Ishikawa (cell line): ENCODE results near the gene TAS2R16.

Experiments
- CEBPB ChIP-seq: IDR thresholded peaks from 2 replicates; pipeline ENCODE4 v1.6.1; 2012
- EP300 ChIP-seq: IDR thresholded peaks from 2 replicates; pipeline ENCODE4 v1.6.1; 2012; ENCODE audit warnings: borderline replicate concordance
- FOXM1 ChIP-seq: IDR thresholded peaks from 2 replicates; pipeline ENCODE4 v1.6.1; 2012; ENCODE audit warnings: low read depth, borderline replicate concordance
- RAD21 ChIP-seq: IDR thresholded peaks from 2 replicates; pipeline ENCODE4 v1.6.1; 2012; ENCODE audit warnings: low read depth
- TEAD4 ChIP-seq: IDR thresholded peaks from 2 replicates; pipeline ENCODE4 v1.6.1; 2012
- YY1 ChIP-seq: IDR thresholded peaks from 2 replicates; pipeline ENCODE4 v1.6.1; 2012; ENCODE audit warnings: low read depth
- TF ChIP-seq, protein P1 (sequence below): IDR thresholded peaks from 2 replicates; pipeline ENCODE4 v1.6.1; 2012
- TF ChIP-seq, protein P2 (sequence below): IDR thresholded peaks from 2 replicates; pipeline ENCODE4 v1.6.1; 2012
- TF ChIP-seq, protein P3 (sequence below): IDR thresholded peaks from 2 replicates; pipeline ENCODE4 v1.6.1; 2012; ENCODE audit warnings: low read depth, mild to moderate bottlenecking

DNA sequence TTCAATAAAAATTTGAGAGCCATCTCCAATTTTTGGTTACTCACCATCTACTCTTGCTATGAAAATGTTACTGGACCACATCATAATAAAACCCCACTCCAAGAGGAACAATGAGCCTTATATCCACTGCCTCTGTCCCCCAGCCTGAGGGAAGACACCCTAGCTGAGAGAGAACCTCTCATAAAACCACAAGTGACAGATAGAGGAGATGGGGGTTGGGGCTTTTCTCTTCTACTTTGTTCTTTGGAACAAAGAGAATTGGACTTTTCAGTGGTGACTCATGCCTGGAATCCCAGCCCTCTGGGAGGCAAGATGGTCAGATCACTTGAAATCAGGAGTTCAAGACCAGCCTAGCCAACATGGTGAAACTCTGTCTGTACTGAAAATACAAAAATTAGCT, 27.6 kb upstream of the TAS2R16 start:
- no peak for TF ChIP-seq EP300
- TF ChIP-seq, protein P1, sequence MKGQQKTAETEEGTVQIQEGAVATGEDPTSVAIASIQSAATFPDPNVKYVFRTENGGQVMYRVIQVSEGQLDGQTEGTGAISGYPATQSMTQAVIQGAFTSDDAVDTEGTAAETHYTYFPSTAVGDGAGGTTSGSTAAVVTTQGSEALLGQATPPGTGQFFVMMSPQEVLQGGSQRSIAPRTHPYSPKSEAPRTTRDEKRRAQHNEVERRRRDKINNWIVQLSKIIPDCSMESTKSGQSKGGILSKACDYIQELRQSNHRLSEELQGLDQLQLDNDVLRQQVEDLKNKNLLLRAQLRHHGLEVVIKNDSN = no peak
- no peak for TF ChIP-seq RAD21
- TF ChIP-seq TEAD4 = no peak
- no peak for TF ChIP-seq YY1
- no peak for TF ChIP-seq CEBPB
- TF ChIP-seq, protein P2, sequence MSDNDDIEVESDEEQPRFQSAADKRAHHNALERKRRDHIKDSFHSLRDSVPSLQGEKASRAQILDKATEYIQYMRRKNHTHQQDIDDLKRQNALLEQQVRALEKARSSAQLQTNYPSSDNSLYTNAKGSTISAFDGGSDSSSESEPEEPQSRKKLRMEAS = no peak
- TF ChIP-seq, protein P3, sequence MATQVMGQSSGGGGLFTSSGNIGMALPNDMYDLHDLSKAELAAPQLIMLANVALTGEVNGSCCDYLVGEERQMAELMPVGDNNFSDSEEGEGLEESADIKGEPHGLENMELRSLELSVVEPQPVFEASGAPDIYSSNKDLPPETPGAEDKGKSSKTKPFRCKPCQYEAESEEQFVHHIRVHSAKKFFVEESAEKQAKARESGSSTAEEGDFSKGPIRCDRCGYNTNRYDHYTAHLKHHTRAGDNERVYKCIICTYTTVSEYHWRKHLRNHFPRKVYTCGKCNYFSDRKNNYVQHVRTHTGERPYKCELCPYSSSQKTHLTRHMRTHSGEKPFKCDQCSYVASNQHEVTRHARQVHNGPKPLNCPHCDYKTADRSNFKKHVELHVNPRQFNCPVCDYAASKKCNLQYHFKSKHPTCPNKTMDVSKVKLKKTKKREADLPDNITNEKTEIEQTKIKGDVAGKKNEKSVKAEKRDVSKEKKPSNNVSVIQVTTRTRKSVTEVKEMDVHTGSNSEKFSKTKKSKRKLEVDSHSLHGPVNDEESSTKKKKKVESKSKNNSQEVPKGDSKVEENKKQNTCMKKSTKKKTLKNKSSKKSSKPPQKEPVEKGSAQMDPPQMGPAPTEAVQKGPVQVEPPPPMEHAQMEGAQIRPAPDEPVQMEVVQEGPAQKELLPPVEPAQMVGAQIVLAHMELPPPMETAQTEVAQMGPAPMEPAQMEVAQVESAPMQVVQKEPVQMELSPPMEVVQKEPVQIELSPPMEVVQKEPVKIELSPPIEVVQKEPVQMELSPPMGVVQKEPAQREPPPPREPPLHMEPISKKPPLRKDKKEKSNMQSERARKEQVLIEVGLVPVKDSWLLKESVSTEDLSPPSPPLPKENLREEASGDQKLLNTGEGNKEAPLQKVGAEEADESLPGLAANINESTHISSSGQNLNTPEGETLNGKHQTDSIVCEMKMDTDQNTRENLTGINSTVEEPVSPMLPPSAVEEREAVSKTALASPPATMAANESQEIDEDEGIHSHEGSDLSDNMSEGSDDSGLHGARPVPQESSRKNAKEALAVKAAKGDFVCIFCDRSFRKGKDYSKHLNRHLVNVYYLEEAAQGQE = no peak
- TF ChIP-seq FOXM1 = no peak
